Thyroid gland (tissue), 4 donors: ENCODE data around the gene CASP10. TPM values are rescaled to one million over a fixed set of nuclear protein-coding genes. Genes with fewer than 3 reads are reported as not detected.
"Not testable (repeated sequence)": the region's sequence is repeated elsewhere in the genome, so short reads cannot be mapped to it uniquely, and the experiment has no call there.

Experiments used
- DNase-seq, 2 donors: peaks; one replicate each; pipeline ENCODE4 v3.0.0-alpha.2; 2019
- H3K27ac ChIP-seq, 3 donors: fragments of 200-600 bp; sonication (generic); 1 replicate in 2 of 3; 2 replicates in 1 of 3; pipeline ENCODE4 v1.5.1; 2016 to 2019; ENCODE audit warnings: mild to moderate bottlenecking in 1 of 3, moderate library complexity in 1 of 3
- H3K27me3 ChIP-seq: fragments of 200-600 bp; sonication (generic); one replicate; pipeline ENCODE4 v1.5.1; 2019
- H3K36me3 ChIP-seq, 2 donors: fragments of 200-600 bp; sonication (generic); one replicate each; pipeline ENCODE4 v1.5.1; 2016 to 2019
- H3K4me1 ChIP-seq, 2 donors: fragments of 200-600 bp; sonication (generic); one replicate each; pipeline ENCODE4 v1.5.1; 2017 to 2019
- H3K4me3 ChIP-seq, 3 donors: fragments of 200-600 bp; sonication (generic); replicated peaks in 1 of 3; 1 replicate in 2 of 3; 2 replicates in 1 of 3; pipeline ENCODE4 v1.5.1; 2016; ENCODE audit warnings: mild to moderate bottlenecking in 1 of 3
- H3K9me3 ChIP-seq: fragments of 200-600 bp; sonication (generic); one replicate; pipeline ENCODE4 v1.5.1; 2017
- POLR2A ChIP-seq, 2 donors: fragments of 450-650 bp; IDR thresholded peaks; one replicate each; pipeline ENCODE4 v1.6.1; 2017; ENCODE audit warnings: antibody characterized with exemption in 2 of 2, mild to moderate bottlenecking in 2 of 2, moderate library complexity in 1 of 2
- WGBS, 2 donors: methylation state at CpG; one replicate each; pipeline ENCODE4 v1.1.5; 2017; 5-methylcytosine and 5-hydroxymethylcytosine counted together
- intact Hi-C: fragments of 100-400 bp; cut with DNase I; formaldehyde crosslinking; loops from one replicate; pipeline ENCODE4 v1.15.1; 2023
- total RNA-seq, 4 donors: library from RNA; depleted of rRNA; stranded (reverse); fragments of >200 nt; gene quantifications; one replicate each; pipeline ENCODE4 v1.2.3, GENCODE V29; 2016
- TF ChIP-seq, protein P1 (sequence below), 6 experiments: fragments of 200-600 bp in 3 of 6; fragments of 450-650 bp in 3 of 6; sonication (generic) in 3 of 6; IDR thresholded peaks; one replicate each; pipeline ENCODE4 v1.5.1; 2016 to 2019; ENCODE audit warnings: antibody characterized with exemption in 6 of 6, mild to moderate bottlenecking in 2 of 6, inconsistent platforms in 1 of 6, moderate library complexity in 1 of 6

CASP10 gene
- total RNA-seq, 4 donors from 2014 or later, result 12.4 to 23.0 (median 20.0) TPM

DNA sequence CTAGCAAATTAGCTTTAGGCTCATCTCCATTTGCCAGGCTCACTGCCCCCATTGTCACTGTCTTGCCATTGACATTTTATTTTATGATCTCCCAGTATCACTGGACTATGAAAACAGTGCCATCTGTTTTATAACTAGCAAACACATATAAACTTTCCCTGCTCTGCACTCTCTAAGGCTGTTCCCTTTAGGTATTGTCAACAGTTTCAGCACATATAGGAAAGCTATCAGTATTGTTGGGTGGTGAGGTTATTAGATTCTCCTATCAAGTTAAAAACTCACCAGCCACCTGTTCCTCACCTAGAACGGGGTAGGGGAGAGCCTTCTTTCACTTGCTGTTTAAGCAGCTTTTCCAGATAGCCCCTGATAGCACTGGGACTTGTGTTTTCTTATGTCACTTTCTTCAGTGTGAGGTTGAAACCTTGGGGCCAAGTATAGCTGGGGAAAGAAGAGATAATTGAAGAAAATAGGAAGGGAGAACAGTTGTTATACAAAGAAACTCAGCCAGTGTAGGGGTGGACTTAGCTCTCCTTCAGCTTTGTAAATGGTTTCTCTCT, 34.4 kb upstream of the CASP10 start:
- Histone ChIP-seq H3K9me3 (no peaks in the 10 kb centered on the region), H3K4me1 (peaks cover 30 to 48% of the 10 kb centered on the region in 2 donors), H3K27me3 (no peaks in the 10 kb centered on the region), H3K27ac (peak overlapping the region; percentile 83 to 93 (median 88)), H3K36me3 (peaks cover 31 to 48% of the 10 kb centered on the region in 2 donors), H3K4me3 (no peak overlapping the region)
- 66 to 82% methylated on average over 1 of the region's 1 CpG for WGBS, 2 donors
- intact Hi-C loops, result no loop called here
- TF ChIP-seq, protein P1, sequence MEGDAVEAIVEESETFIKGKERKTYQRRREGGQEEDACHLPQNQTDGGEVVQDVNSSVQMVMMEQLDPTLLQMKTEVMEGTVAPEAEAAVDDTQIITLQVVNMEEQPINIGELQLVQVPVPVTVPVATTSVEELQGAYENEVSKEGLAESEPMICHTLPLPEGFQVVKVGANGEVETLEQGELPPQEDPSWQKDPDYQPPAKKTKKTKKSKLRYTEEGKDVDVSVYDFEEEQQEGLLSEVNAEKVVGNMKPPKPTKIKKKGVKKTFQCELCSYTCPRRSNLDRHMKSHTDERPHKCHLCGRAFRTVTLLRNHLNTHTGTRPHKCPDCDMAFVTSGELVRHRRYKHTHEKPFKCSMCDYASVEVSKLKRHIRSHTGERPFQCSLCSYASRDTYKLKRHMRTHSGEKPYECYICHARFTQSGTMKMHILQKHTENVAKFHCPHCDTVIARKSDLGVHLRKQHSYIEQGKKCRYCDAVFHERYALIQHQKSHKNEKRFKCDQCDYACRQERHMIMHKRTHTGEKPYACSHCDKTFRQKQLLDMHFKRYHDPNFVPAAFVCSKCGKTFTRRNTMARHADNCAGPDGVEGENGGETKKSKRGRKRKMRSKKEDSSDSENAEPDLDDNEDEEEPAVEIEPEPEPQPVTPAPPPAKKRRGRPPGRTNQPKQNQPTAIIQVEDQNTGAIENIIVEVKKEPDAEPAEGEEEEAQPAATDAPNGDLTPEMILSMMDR (IDR thresholded peaks at IDR 0.05), result no peak
- no peak for TF ChIP-seq POLR2A (IDR thresholded peaks at IDR 0.05)
- DNase-seq, result no peak

DNA sequence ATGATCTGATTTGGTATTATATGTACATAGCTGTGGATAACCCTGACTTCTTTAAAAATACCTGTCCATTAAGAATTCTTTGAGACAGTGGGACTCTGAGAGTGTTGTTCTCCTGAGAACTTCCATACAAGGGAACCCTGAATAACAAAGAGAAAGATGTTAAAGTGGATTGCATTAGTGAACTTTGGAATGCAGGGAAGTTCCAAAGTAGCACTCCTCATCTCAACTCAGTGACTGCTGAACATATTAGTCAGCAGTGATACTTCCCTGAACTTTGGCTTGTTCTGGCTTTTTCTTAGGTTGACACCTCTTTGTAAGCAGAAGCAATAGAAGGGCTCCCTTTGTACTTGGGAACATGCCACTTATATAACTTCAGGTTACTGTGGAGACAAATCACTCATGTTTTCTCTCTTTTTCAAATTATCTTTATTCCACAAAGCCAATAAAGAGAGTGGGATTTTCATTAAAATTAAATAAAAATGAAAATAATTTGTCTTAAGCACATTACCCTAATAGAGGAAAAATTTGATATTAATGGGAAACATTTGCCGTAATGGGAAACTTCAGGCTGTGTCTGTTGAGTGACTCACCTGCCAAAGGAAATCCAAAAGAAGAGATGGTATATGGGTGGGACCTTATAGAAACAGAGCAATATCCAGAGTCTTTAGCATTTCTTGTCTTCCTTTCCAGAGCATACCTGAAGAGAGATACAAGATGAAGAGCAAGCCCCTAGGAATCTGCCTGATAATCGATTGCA, 33.7 kb upstream of the CASP10 start:
- Histone ChIP-seq H3K9me3 (no peaks in the 10 kb centered on the region), H3K36me3 (peaks cover 26 to 46% of the 10 kb centered on the region in 2 donors), H3K4me3 (no peak overlapping the region), H3K27me3 (no peaks in the 10 kb centered on the region), H3K27ac (peak overlapping the region; percentile 83 to 93 (median 88)), H3K4me1 (peaks cover 30 to 48% of the 10 kb centered on the region in 2 donors)
- peak in 1 of 2 donors; percentile 69 for TF ChIP-seq POLR2A (IDR thresholded peaks at IDR 0.05)
- TF ChIP-seq, protein P1 (IDR thresholded peaks at IDR 0.05), result no peak
- 93 to 95% methylated on average over 2 of the region's 2 CpGs for WGBS, 2 donors
- no peak for DNase-seq
- intact Hi-C loops, result no loop called here

DNA sequence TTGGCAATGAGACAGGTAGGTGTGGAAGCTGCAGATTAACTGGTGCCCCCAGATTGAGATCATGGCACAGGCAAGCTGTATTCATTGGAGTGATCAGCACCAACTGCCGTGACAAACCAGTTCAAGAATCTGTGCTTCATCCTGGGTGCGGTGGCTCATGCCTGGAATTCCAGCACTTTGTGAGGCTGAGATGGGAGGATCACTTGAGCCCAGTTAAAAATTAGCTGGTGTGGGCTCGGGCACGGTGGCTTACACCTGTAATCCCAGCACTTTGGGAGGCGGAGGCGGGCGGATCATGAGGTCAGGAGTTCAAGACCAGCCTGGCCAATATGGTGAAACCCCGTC, 33.1 kb upstream of the CASP10 start:
- H3K36me3 ChIP-seq, result peaks cover 30 to 47% of the 10 kb centered on the region in 2 donors
- H3K9me3 ChIP-seq, DNase-seq, H3K27me3 ChIP-seq, intact Hi-C loops, H3K4me3 ChIP-seq: not testable (repeated sequence)
- H3K4me1 ChIP-seq, result peaks cover 30 to 48% of the 10 kb centered on the region in 2 donors
- 92 to 98% methylated on average over 6 of the region's 8 CpGs for WGBS, 2 donors
- peak overlapping the region; percentile 83 to 89 (median 88) for H3K27ac ChIP-seq

DNA sequence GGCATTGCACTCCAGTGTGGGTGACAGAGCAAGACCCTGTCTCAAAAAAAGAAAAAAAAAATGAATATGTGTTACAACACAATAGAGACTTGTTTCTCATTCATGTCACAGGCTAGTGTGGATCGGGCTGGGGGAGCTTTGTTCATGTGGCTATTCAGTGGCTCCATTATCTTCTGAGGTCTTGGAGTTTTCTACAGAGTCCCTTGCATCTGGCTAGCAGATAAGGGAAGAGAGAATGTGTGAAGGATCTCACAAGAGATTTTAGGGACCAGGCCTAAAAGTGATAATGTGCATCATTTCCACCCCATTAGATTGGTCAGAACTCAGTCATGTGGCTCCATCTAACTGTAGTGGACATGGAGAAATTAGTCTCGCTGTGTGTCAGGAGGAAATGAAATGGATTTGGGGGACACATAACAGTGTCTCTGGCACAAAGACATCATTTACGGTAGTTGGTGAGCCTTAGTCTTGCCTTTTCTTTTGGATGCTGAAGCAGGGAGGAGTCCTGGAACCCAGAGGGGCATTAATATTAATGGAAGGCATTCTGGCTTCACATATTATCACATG, 32.4 kb upstream of the CASP10 start:
- intact Hi-C loops, result no loop called here
- TF ChIP-seq, protein P1 (IDR thresholded peaks at IDR 0.05), result no peak
- TF ChIP-seq POLR2A (IDR thresholded peaks at IDR 0.05), result no peak

DNA sequence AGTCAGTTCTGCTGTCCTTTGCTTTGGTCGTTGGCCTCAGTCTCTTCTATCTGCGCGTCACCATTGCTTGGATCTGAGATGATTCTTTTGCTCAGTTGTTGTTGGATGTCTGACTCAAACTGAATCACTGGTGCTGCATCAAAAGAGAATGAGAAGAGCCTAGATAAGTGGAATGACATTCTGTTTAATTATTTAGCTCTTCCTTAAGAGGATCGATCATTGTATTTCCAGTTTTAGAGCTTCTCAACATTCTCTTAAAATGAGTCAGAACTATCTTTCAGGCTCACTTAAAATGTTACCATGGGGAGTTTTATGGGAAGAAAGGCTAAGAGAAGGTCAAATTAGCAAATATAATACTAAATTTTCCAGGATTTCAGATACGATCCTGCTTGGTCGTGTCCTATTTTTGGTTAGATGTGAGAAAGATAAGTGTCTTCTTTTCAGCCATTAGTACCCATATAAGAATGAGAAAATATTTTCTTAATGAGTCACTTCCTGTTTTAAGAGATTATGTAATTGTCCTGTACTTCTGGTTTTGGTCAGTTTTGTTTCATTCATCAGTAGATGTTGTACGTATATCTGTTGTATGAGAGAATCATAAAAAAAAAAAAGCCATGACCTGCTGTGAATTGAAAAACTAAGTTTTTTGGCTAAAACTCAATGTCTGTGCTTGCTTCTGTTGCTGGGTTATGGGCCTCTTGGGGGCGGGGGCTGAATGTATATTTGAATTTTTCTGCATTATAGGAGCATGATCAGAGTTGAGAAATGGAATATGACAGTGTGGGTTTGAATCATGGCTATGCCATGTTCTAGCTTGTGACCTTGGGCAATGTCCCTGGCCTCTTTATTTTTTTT, 31.6 kb upstream of the CASP10 start:
- WGBS, 2 donors, result 61 to 73% methylated on average over 8 of the region's 8 CpGs
- no peak for TF ChIP-seq POLR2A (IDR thresholded peaks at IDR 0.05)
- TF ChIP-seq, protein P1 (IDR thresholded peaks at IDR 0.05), result no peak
- Histone ChIP-seq H3K36me3 (peaks cover 34 to 38% of the 10 kb centered on the region in 2 donors), H3K4me1 (peaks cover 30 to 48% of the 10 kb centered on the region in 2 donors), H3K27ac (peak overlapping the region; percentile 33 to 88 (median 83)), H3K27me3 (no peaks in the 10 kb centered on the region), H3K4me3 (no peak overlapping the region), H3K9me3 (no peaks in the 10 kb centered on the region)
- intact Hi-C loops, result no loop called here
- no peak for DNase-seq

More for the DNA sequence above, 32.4 kb upstream of the CASP10 start:
- Histone ChIP-seq H3K27me3 (no peaks in the 10 kb centered on the region), H3K4me1 (peaks cover 30 to 48% of the 10 kb centered on the region in 2 donors), H3K36me3 (peaks cover 31 to 41% of the 10 kb centered on the region in 2 donors), H3K4me3 (no peak overlapping the region), H3K9me3 (no peaks in the 10 kb centered on the region), H3K27ac (peak overlapping the region; percentile 83 to 89 (median 88))
- DNase-seq, result no peak
- WGBS, 2 donors, result 94 to 97% methylated on average over 3 of the region's 3 CpGs
